Measurements from ENCODE around the gene TNFRSF19. TPM values are rescaled to one million over a fixed set of nuclear protein-coding genes. Genes with fewer than 3 reads are reported as not detected.

Gene TNFRSF19
- total RNA-seq, 1 donor from 2014 or later = 0.85 TPM

DNA sequence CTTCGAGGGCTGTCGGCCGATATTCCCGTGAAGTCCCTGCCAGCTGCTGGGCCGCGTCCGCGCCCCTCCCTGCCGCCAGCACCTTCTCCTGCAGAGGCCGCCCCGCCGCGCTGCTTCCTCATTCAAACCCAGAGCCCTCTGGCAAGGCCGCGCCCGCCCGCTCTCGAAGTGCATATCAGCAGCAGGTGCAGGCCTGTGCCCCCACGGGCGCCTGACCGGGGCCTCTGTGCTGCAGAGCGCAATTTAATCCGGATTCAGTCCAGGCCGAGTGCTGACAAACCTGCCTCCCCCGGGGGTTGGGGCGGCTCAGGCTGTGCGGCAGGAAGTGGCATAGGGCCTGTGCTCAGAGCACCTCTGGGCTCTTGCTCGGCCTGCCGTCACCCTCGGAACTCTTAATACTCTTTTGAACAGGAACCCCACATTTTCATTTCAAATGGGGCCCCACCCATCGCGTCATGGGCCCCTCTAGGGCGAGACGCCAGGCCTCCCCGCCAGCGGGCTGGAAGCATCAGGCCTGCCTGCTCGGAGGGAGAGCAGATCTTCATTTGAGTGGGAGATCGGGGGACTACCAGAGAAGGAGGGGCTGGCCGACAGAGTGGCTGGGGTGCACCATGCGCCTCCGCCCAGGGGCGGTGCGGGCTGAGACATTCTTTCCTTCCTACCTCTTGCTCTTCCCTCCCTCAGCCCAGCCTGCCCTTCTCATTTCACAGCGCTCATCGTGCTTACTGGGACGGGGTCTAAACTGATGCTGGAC lies 125.7 kb downstream of the TNFRSF19 start:
- H3K27me3 ChIP-seq = no peaks in the 10 kb centered on the region
- DNase-seq (ENCODE audit: low spot score in 2 of 2) = no peak

DNA sequence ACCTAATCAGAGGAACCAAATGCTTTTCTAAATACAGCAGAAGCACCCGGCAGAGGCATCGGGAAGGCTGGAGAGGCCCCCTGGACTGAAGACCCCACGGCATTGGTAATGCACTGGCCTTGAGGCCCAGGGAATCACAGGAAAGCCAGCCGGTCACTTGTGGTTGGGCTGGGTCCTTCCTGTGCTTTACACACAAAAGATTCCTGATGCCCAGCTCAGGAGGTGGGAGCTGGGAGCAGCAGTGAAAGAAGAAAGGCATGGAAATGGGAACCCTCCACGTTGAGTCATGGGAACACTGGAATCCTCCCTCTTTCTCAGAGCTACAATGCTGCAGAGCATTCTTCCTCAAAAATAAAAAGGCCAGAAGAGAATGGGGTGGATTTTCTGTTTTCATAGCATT lies 126.4 kb downstream of the TNFRSF19 start:
- intact Hi-C loops (cut with DNase I) = no loop called here
- Histone ChIP-seq H3K4me3 (no peak overlapping the region), H3K27ac (no peak overlapping the region), H3K27me3 (no peaks in the 10 kb centered on the region), H3K4me1 (no peaks in the 10 kb centered on the region), H3K36me3 (no peaks in the 10 kb centered on the region), H3K9me3 (no peaks in the 10 kb centered on the region)
- TF ChIP-seq, protein P1, sequence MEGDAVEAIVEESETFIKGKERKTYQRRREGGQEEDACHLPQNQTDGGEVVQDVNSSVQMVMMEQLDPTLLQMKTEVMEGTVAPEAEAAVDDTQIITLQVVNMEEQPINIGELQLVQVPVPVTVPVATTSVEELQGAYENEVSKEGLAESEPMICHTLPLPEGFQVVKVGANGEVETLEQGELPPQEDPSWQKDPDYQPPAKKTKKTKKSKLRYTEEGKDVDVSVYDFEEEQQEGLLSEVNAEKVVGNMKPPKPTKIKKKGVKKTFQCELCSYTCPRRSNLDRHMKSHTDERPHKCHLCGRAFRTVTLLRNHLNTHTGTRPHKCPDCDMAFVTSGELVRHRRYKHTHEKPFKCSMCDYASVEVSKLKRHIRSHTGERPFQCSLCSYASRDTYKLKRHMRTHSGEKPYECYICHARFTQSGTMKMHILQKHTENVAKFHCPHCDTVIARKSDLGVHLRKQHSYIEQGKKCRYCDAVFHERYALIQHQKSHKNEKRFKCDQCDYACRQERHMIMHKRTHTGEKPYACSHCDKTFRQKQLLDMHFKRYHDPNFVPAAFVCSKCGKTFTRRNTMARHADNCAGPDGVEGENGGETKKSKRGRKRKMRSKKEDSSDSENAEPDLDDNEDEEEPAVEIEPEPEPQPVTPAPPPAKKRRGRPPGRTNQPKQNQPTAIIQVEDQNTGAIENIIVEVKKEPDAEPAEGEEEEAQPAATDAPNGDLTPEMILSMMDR (IDR thresholded peaks at IDR 0.05) = no peak
- DNase-seq (ENCODE audit: low spot score in 2 of 2) = no peak

More for the DNA sequence above, 125.7 kb downstream of the TNFRSF19 start:
- intact Hi-C loops (cut with DNase I) = no loop called here
- Histone ChIP-seq H3K9me3 (no peaks in the 10 kb centered on the region), H3K4me3 (peak overlapping the region in 1 of 2 donors; percentile 41), H3K36me3 (no peaks in the 10 kb centered on the region), H3K4me1 (no peaks in the 10 kb centered on the region), H3K27ac (no peak overlapping the region)
- TF ChIP-seq, protein P1 (IDR thresholded peaks at IDR 0.05) = no peak

DNA sequence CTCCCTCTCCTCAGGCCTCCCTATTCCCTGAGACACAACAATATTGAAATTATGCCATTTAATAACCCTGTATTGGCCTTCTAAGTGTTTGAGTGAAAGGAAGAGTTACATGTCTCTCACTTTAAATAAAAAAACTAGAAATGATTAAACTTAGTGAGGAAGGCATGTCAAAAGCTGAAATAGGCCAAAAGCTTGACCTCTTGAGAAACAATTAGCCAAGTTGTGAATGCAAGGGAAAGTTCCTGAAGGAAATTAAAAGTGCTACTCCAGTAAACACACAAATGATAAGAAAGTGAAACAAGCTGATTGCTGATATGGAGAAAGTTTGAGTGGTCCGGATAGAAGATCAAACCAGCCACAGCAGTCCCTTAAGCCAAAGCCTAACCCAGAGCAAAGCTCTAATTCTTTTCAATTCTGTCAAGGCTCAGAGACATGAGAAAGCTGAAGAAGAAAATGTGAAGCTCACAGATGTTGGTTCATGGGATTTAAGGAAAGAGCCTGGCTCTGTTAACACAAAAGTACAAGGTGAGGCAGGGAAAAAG lies 127.6 kb downstream of the TNFRSF19 start:
- H3K36me3 ChIP-seq = no peaks in the 10 kb centered on the region
- H3K27ac ChIP-seq = no peak overlapping the region
- no peaks in the 10 kb centered on the region for H3K4me1 ChIP-seq
- intact Hi-C loops (cut with DNase I) = no loop called here
- no peaks in the 10 kb centered on the region for H3K9me3 ChIP-seq
- no peak overlapping the region for H3K4me3 ChIP-seq
- no peak for DNase-seq (ENCODE audit: low spot score in 2 of 2)
- TF ChIP-seq, protein P1 (IDR thresholded peaks at IDR 0.05) = no peak
- H3K27me3 ChIP-seq = no peaks in the 10 kb centered on the region

DNA sequence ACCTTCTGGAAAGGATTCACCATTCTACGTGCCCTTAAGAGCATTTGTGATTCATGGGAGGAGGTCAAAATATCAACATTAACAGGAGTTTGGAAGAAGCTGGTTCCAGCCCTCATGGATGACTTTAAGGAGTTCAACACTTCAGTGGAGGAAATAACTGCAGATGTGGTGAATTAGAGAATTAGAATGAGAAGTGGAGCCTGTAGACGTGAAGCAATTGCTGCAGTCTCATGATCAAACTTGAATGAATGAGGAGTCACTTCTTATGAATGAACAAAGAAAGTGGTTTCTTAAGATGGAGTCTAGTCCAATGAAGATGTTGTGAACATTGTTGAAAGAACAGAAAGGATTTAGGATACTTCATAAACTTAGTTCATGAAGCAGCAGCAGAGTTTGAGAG lies 129.1 kb downstream of the TNFRSF19 start:
- no peak for DNase-seq (ENCODE audit: low spot score in 2 of 2)
- intact Hi-C loops (cut with DNase I) = no loop called here
- H3K9me3 ChIP-seq = no peaks in the 10 kb centered on the region
- TF ChIP-seq, protein P1 (IDR thresholded peaks at IDR 0.05) = no peak
- no peaks in the 10 kb centered on the region for H3K4me1 ChIP-seq
- no peaks in the 10 kb centered on the region for H3K27me3 ChIP-seq
- H3K27ac ChIP-seq = no peak overlapping the region
- no peaks in the 10 kb centered on the region for H3K36me3 ChIP-seq
- H3K4me3 ChIP-seq = no peak overlapping the region

DNA sequence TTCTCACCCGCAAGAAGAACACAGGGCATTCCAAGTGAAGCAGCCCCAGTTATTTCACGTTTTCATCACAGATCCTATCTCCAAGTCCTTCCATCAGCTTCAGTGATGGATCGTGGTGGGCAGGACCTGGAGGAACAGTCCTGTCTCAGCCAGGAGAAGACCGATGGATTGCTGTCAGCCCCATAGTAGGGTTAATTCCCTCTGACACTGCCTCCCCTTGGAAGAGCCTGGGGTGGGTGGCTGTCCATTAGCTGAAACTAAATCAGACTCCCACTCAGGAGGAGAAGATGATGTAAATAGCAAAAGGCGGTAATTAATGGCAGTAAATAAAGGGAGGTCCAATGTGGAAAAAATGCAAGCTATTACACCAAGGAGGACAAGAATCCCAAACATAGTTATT lies 131.0 kb downstream of the TNFRSF19 start:
- no peak for DNase-seq (ENCODE audit: low spot score in 2 of 2)
- no peak overlapping the region for H3K27ac ChIP-seq

More for the DNA sequence above, 131.0 kb downstream of the TNFRSF19 start:
- Histone ChIP-seq H3K27me3 (no peaks in the 10 kb centered on the region), H3K4me1 (no peaks in the 10 kb centered on the region), H3K9me3 (no peaks in the 10 kb centered on the region), H3K36me3 (no peaks in the 10 kb centered on the region), H3K4me3 (no peak overlapping the region)
- intact Hi-C loops (cut with DNase I) = no loop called here
- TF ChIP-seq, protein P1 (IDR thresholded peaks at IDR 0.05) = no peak
